Right lobe of liver (tissue), 6 donors: Measurements from ENCODE around the gene HOXA9. TPM values are rescaled to one million over a fixed set of nuclear protein-coding genes. Genes with fewer than 3 reads are reported as not detected.
A peak's percentile ranks its signal among the peaks of the same experiment; 100 is the strongest.

Experiments used
- ATAC-seq, 4 donors: fragments of 200-7000 bp; cut with Tn5 transposase; one replicate each; pipeline ENCODE4 v1.9.1; 2020; ENCODE audit warnings: mild to moderate bottlenecking in 4 of 4, moderate library complexity in 4 of 4
- DNase-seq, 3 donors: peaks; one replicate each; pipeline ENCODE4 v3.0.0-alpha.2; 2020
- H3K27ac ChIP-seq, 3 donors: fragments of 200-600 bp; one replicate each; pipeline ENCODE4 v1.8.0; 2022
- H3K27me3 ChIP-seq, 2 donors: fragments of 200-600 bp; one replicate each; pipeline ENCODE4 v1.8.0; 2022
- H3K36me3 ChIP-seq, 4 donors: fragments of 200-600 bp; sonication (generic) in 1 of 4; one replicate each; pipeline versions ENCODE4 v1.5.1 to v1.8.0; 2017 to 2022; ENCODE audit warnings: control low read depth in 1 of 4
- H3K4me1 ChIP-seq, 4 donors: fragments of 200-600 bp; sonication (generic) in 1 of 4; one replicate each; pipeline versions ENCODE4 v1.5.1 to v1.8.0; 2017 to 2022; ENCODE audit warnings: control low read depth in 1 of 4
- H3K4me3 ChIP-seq, 3 donors: fragments of 200-600 bp; one replicate each; pipeline ENCODE4 v1.8.0; 2022
- H3K9me3 ChIP-seq, 4 donors: fragments of 200-600 bp; sonication (generic) in 1 of 4; one replicate each; pipeline versions ENCODE4 v1.5.1 to v1.8.0; 2017 to 2022; ENCODE audit warnings: control low read depth in 1 of 4
- POLR2A ChIP-seq: fragments of 450-650 bp; IDR thresholded peaks from one replicate; pipeline ENCODE4 v1.6.1; 2017; ENCODE audit warnings: antibody characterized with exemption, mild to moderate bottlenecking
- whole genome bisulfite sequencing: methylation state at CpG from one replicate; pipeline ENCODE4 v1.1.6; 2018; ENCODE audit warnings: low coverage, low lambda C conversion rate; ENCODE audit not compliant: insufficient coverage; ENCODE audit errors: missing lambda C conversion rate; 5-methylcytosine and 5-hydroxymethylcytosine counted together
- intact Hi-C, 2 donors: fragments of 100-400 bp; cut with DNase I; formaldehyde crosslinking; loops; one replicate each; pipeline versions ENCODE4 v1.11.2 to v1.14.1; 2022
- total RNA-seq, 6 experiments: library from RNA; depleted of rRNA in 2 of 6; stranded (reverse); fragments of >200 nt in 2 of 6; fragmentation: NEBNext Ultra II Directional in 3 of 6; extraction: Animal tissue kit (Norgen Biotek cat#: 25700) in 3 of 6; gene quantifications; one replicate each; pipeline versions ENCODE4 v1.1.0 to v1.2.4, GENCODE V29; 2016 to 2023
- TF ChIP-seq, protein P1 (sequence below), 4 donors: fragments of 200-600 bp in 3 of 4; fragments of 450-650 bp in 1 of 4; IDR thresholded peaks; one replicate each; pipeline versions ENCODE4 v1.5.1 to v1.8.0; 2016 to 2022; ENCODE audit warnings: antibody characterized with exemption in 4 of 4, mild to moderate bottlenecking in 2 of 4
- donor health status: DM: no; HTN: yes; CAD: no.
- donor health status: DM: no; HTN: no; CAD: no.
- donor health status: DM: no; HTN: no; CAD: no.
- donor health status: DM: no; HTN: yes; CAD: no.
- donor health status: DM: no; HTN: yes; CAD: no.

Gene HOXA9
- total RNA-seq, 6 experiments from 2014 or later: 0.09 TPM; not detected in 5

DNA sequence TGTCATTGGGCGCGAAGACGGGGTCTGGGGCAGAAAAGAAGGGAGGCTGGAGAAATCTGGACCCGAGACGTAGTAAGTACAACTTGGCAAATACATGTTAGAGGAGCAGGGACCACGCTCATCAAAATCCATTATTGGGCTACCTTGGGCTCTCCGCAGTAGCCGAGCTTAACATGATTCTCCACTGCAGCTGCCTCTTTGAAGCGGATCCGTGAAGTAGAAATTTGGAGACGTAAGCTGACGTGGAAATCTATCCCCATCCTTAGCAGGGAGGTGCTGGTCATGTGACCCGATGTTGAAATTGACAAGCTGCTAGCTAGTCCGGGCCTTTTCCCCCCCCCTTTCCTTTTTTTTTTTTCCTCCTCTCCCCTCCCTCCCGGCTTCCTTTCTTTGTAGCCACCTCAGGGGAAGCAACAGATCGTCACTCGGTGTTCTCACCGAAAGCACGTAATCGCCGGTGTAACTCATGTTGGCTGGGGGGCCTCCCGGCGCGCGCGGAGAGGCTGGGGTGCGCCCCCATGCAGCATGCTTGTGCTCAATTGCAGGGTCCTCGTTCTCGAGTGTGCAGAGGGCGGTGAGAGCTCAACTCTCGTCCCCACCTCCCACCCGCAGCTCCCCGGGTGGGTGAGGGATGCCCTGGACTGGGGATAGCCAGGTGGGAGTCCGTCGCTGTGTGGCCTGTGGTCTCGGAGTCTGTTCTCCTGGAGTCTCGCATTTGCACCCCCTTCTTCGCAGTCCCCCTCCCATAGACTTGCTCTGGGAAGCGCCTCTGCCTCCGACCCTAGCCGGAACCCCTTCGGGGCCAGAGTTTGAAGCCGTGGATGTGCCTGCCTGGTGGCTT, 19.9 kb upstream of the HOXA9 start, which contains the start of gene HOXA11:
Gene HOXA11, minus strand, starts transcription at position 220 of the 841 bp plus-strand sequence. Its CDS starts 88 bp downstream, at position 132.
- Histone ChIP-seq H3K27ac (no peak within 1 kb of the TSS), H3K27me3 (peaks cover 27 to 86% of the 10 kb centered on the region in 2 donors), H3K4me1 (peaks cover 0 to 20% (median 0%) of the 10 kb centered on the region in 4 donors), H3K9me3 (no peaks in the 10 kb centered on the region), H3K4me3 (peak within 1 kb of the TSS in 2 of 3 donors; percentile 16 to 21), H3K36me3 (no peaks in the 10 kb centered on the region)
- 6% methylated on average over 22 of the region's 43 CpGs for WGBS
- TF ChIP-seq POLR2A: no peak
- TF ChIP-seq, protein P1, sequence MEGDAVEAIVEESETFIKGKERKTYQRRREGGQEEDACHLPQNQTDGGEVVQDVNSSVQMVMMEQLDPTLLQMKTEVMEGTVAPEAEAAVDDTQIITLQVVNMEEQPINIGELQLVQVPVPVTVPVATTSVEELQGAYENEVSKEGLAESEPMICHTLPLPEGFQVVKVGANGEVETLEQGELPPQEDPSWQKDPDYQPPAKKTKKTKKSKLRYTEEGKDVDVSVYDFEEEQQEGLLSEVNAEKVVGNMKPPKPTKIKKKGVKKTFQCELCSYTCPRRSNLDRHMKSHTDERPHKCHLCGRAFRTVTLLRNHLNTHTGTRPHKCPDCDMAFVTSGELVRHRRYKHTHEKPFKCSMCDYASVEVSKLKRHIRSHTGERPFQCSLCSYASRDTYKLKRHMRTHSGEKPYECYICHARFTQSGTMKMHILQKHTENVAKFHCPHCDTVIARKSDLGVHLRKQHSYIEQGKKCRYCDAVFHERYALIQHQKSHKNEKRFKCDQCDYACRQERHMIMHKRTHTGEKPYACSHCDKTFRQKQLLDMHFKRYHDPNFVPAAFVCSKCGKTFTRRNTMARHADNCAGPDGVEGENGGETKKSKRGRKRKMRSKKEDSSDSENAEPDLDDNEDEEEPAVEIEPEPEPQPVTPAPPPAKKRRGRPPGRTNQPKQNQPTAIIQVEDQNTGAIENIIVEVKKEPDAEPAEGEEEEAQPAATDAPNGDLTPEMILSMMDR (IDR thresholded peaks at IDR 0.05): no peak
- no peak for ATAC-seq
- peak in 2 of 3 donors; percentile 23 to 31 for DNase-seq
- intact Hi-C loops: no loop called here

DNA sequence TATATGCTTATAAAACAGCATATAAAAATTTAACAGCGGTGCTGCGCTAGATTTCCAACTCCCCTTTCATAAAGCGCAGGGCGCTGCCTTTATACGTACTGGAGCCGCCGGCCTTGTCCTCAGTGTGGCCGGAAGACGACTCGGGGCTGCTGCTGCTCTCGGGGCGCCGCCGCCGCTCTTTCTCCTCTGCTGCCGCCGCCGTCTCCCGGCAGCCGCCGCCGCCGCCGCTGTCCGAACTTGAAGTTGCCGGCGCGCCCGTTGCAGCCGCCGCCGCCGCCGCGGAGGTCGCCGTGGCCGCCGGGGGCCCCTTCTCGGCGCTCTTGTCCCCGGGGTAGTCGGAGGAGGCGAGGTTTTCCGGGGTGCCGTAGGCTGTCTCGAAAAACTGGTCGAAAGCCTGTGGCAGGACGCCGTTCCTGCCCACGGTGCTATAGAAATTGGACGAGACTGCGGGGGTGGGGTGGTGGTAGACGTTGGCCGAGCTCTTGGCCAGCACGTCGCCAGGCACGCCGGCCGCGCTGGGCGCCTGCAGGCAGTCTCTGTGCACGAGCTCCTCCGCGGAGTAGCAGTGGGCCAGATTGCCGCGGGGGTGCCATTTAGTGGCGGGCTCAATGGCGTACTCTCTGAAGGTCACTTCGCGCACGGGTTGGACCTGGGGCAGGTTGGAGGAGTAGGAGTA, 19.1 kb upstream of the HOXA9 start:
- ATAC-seq (peak in 1 of 4 donors; percentile 22), DNase-seq (peak in 2 of 3 donors; percentile 38 to 50)
- 2% methylated on average over 12 of the region's 72 CpGs for WGBS
- Histone ChIP-seq H3K27ac (no peak overlapping the region), H3K36me3 (no peaks in the 10 kb centered on the region), H3K27me3 (peaks cover 33 to 88% of the 10 kb centered on the region in 2 donors), H3K4me1 (peaks cover 0 to 26% (median 0%) of the 10 kb centered on the region in 4 donors), H3K4me3 (peak overlapping the region in 2 of 3 donors; percentile 16 to 21), H3K9me3 (no peaks in the 10 kb centered on the region)
- intact Hi-C loops: no loop called here
- TF ChIP-seq, protein P1 (IDR thresholded peaks at IDR 0.05): no peak
- no peak for TF ChIP-seq POLR2A

DNA sequence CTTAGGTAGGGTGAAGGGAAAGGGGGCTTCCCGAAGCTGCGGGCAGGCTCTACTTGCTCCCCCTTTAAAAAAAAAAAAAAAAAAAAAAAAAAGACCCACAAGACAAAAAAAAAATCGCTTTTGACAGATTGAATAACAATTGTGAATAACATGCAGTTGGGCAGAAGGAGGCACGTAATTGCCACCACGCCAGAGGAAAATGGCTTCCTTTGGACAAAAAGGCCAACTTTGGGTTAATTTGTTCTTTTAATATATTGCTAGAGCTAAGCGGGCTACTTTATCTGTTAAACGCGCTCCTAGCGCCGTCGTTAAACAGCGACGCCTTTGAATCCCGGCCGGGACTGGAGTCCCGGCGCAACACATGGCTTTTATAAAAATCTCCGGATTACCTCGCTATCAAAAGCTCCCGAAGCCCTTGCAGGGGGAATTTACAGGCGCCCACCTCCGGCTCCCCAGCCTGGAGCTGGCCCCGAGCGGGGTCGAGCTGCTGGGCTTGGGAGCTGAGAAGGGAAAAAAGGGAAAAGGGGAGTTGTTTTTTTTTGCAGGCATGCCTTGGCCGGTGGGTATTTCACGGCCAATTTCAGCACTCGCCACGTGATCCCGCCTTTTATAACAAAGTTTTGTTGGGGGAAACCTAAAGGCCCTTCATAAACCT, 18.5 kb upstream of the HOXA9 start:
- H3K27me3 ChIP-seq: peaks cover 40 to 88% of the 10 kb centered on the region in 2 donors
- 4% methylated on average over 26 of the region's 30 CpGs for WGBS
- DNase-seq (peak in 2 of 3 donors; percentile 10 to 24), ATAC-seq (no peak)
- H3K4me1 ChIP-seq: peaks cover 0 to 22% (median 0%) of the 10 kb centered on the region in 4 donors
- H3K27ac ChIP-seq: no peak overlapping the region
- H3K4me3 ChIP-seq: no peak overlapping the region
- intact Hi-C loops: no loop called here
- TF ChIP-seq, protein P1 (IDR thresholded peaks at IDR 0.05): no peak
- TF ChIP-seq POLR2A: no peak
- H3K9me3 ChIP-seq: no peaks in the 10 kb centered on the region
- H3K36me3 ChIP-seq: no peaks in the 10 kb centered on the region

DNA sequence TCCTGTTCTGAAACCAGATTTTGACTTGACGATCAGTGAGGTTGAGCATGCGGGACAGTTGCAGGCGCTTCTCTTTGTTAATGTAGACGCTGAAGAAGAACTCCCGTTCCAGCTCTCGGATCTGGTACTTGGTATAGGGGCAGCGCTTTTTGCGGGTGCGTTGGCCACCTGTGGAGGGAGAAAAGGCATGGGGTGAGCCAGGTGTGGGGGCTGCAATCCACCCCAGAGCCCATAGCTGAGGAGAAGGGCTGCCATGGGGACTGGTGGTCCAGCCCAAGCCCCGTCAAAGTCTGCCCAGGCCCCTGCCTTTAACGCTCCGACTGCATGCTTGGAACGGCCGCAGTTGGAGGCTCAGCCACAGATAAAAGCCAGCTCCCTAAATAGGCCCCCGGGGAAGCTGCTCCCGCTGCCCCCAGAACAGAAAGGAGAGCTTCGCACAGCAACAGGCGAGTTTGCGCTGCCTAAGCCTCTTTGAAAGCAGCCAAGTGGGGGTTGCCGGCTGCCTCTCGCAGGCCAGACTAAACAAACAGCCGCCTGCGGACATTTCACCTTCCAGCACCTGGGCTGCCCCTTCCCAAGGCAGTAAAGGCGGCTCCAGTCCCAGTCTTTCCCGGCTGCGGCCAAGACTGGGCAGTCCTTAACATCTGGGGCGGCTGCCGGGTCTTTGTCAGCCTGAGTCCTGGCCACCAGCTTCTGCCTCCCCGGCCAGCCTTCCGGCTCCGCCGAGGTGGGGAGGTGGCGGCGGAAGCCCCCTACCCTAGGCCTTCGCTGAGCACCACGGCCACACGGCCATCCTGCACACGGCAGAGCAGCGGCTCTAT, 17.7 kb upstream of the HOXA9 start:
- ATAC-seq: no peak
- intact Hi-C loops: no loop called here
- peaks cover 0 to 16% (median 0%) of the 10 kb centered on the region in 4 donors for H3K4me1 ChIP-seq
- H3K36me3 ChIP-seq: no peaks in the 10 kb centered on the region
- DNase-seq: peak in 2 of 3 donors; percentile 38 to 42
- peaks cover 46 to 86% of the 10 kb centered on the region in 2 donors for H3K27me3 ChIP-seq
- H3K4me3 ChIP-seq: no peak overlapping the region
- no peaks in the 10 kb centered on the region for H3K9me3 ChIP-seq
- WGBS: 8% methylated on average over 19 of the region's 39 CpGs
- TF ChIP-seq POLR2A: no peak
- TF ChIP-seq, protein P1 (IDR thresholded peaks at IDR 0.05): no peak
- H3K27ac ChIP-seq: no peak overlapping the region
